GM18909 (cell line): Measurements from ENCODE around the gene DTNB.

Experiments
- ATAC-seq: cut with Tn5 transposase; IDR thresholded peaks from one replicate; pipeline ENCODE4 v1.9.1; 2021; ENCODE audit warnings: mild to moderate bottlenecking; ENCODE audit not compliant: unreplicated experiment, poor library complexity

DTNB gene

GRCh38 chr2:25479761-25480160 lies 193.6 kb downstream of the DTNB start:
- no peak for ATAC-seq

DNA sequence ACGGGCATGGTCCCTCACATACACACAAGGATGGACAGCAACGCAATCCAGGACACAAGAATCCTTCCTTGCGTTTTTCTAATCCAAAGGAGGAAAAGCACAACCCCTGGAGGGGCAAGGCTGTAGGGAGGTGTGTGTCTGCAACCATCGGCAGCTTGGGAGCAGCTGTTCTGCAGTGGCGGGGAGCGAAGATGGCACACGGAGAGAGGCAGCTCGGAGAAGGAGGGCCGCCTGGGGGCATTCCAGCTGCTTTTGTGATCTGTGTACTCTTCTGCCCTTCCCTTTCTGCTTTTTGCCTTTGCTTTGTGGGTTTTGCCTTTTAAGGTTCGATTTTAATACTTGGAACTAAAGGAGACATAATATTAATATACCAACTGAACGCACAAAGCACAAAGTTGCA lies 194.6 kb downstream of the DTNB start:
- no peak for ATAC-seq

DNA sequence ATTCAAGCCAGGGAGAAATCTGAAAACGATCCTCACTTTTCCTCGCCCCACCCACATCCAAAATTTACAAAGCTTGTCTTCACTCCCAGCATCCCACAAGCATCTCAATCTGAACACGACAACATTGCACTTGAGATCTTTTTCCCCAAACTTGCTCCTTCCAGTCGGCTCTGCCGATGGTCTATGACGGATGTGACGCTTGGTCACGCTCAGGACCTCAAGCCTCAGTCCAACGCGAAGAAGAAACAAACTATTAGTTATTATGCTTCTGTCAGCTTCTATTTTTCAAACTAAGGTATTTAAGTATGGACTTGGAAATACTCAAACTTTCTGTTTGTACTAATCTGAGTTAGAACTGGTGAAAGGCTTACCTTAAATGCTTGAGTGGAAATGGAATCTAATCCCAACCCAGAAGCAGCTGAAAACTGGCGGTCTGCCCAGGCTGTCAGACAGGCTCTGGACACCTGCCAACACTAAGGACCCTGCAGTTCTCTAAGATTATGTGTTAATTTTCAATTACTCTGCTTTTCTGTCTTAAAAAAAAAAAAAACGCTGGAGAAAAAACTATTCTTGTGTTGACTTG lies 199.5 kb downstream of the DTNB start:
- no peak for ATAC-seq

- ATAC-seq = no peak
These were observed 200.2 kb downstream of the DTNB start for GRCh38 chr2:25473131-25473530.

- no peak for ATAC-seq
These were observed 202.6 kb downstream of the DTNB start for GRCh38 chr2:25470806-25471205.

DNA sequence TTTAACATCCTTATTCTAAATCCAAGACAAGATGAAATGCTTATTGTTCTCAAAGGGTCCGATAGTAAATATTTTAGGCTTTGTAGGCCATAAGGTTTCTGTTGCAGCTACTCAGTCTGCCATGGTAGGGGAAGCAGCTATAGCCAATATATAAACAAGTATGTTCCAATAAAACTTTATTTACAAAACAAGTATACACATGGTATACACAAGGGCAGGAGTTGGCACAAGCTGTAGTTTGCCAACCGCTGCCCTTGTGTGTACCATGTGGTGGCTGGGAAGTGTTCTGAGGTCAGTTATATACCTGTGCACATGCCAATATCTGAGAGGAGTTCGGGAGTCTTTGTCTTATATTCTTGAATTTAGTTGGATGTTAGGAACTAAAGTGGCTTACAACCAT lies 205.6 kb downstream of the DTNB start:
- ATAC-seq = no peak

- ATAC-seq = no peak
These were observed 211.4 kb downstream of the DTNB start for GRCh38 chr2:25462021-25462420.

DNA sequence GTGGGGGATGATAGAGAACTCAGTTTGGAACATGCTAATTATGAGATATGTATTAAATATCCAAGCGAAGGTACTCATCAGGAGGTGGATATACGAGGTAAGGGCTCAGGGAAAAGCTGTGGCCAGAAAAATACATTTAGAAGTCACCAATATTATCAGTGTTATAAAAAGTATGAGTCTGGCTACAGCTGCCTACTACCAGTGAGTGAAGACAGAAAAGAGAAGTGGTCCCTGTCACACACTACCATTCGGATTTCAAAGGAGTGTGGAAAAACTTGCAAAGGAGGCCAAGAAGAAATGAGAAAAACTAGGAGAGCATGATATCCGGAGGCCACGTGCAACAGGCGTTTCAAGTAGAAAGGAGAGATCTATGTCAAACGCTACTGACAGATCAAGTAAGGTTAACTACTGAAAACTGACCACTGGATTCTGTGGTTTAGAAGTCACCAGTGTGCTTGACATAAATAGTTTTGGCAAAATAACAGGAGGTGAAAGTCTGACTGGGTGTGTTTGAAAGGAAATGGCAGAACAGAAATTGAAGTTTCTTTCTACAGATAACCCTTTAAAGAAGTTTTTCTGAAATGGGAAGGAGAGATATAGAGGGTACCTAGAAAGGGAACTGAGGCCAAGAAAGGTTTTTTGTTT lies 213.0 kb downstream of the DTNB start:
- ATAC-seq = no peak

DNA sequence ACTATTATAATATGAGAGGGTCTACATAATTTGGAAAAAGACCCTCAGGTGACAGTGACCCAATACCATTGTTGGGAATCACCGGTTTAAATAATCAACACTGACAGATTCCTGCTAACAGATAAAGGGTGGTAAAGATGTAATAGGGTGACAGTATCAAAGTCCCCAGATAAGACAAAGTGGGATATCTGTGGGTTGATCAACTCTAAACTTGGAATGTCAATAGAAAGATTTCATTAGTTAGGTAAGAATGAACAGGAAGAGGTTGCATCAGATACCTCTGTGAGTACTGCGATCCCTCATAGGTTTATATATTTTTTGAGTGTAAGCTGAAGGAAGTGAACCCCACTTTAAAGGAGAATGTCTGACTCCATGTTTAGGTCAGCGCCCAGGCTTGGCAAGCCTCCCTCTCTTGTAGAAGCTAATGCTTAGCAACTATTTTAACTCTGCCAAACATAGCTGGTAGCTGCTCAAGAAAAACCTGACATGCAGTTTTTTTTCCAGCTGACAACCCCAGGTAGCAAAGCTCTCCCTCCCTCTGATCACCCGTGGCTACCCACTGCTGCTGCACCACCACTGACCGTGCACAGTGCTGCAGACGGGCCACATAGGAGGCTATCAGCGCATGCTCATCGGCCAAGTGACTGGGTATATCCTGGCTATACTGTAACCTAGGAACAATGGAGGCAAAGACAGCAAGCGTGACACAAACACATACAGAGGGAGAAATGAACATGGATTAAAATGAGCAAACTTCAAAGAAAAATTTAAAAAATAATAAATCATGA lies 218.4 kb downstream of the DTNB start:
- ATAC-seq = no peak

DNA sequence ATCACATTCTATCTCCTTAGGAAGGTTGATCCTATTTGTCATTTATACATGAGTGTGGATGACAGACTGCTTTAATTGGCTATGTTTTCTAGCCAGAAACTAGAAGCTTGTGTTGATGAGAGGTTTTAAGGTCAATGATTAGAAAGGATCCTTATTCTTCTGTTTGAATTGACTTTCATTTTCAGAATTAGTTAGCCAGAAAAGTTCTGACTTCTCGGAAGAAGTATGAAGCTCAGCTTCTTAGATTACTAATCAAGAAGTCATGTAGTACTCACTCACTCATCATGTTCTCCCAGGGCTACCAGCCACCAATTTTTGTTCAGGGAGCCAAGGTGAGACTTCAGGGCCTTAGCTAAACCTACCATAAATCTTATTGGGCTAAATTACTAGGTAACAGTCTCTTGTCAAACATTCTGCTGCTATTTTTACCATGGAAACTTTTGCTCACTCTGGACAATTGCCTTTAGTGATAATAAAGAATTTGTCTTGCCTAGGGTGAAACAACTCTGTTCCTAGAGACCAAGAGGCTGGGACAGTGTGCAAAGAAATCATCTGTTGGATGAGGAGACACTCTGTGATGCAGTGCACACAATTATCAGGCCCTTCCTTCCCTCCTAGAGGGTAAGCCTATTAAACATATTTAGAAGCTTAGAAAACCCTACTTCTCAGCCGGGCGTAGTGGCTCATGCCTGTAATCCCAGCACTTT lies 220.0 kb downstream of the DTNB start:
- peak; percentile 82 for ATAC-seq

GRCh38 chr2:25448808-25449207 lies 224.6 kb downstream of the DTNB start:
- ATAC-seq = no peak

DNA sequence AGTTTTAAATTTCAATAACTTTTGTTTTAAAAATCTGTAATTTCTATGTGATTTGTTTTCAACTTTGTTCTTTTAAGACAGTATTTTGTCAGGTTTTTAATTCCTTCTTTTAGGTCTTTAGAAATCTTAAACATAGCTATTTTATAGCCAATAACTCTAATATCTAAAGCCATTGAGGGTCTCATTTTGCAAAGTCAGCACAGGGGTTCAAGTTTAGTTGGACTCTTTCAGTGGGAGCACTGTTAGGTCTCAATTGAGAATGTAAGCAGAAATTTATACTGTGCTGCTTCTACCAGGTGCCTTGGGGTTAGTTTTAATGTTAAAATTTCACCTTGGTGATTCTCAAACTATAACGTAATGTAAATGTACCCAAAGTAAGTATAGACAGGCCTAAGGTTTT lies 226.4 kb downstream of the DTNB start:
- ATAC-seq = no peak

GRCh38 chr2:25446122-25446521 lies 227.3 kb downstream of the DTNB start:
- ATAC-seq = no peak

- no peak for ATAC-seq
These were observed 227.9 kb downstream of the DTNB start for GRCh38 chr2:25445464-25445863.

DNA sequence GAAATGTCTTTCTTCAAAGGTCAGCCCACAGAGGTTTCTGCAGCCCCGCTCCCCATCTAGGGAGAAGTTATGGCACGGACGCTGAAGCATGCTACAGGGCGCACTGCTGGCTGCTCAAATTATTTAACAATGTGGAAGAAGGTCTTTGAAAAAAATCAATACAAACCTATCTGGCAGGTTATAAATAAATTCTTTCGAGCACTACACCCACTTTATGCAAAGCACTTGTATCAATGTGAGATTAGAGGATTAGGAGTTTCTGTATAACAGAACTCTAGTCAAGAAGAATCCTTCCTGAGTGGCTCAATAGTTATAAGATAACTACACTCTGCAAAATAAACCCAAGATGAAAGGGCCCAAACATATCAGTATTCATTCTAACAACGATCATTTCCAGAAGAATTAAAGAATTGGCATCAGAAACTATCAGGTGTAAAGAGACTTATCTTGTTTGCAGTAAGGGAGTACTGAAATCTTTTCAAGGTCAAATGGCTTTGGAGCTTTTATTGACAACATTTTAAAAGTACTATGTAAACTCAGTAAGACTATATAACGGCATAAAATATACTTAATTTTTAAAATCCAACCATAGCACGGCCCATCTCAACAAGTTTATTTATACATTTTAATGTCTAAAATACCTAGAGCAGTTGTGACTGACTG lies 228.6 kb downstream of the DTNB start:
- ATAC-seq = no peak

GRCh38 chr2:25443766-25444165 lies 229.6 kb downstream of the DTNB start:
- no peak for ATAC-seq

DNA sequence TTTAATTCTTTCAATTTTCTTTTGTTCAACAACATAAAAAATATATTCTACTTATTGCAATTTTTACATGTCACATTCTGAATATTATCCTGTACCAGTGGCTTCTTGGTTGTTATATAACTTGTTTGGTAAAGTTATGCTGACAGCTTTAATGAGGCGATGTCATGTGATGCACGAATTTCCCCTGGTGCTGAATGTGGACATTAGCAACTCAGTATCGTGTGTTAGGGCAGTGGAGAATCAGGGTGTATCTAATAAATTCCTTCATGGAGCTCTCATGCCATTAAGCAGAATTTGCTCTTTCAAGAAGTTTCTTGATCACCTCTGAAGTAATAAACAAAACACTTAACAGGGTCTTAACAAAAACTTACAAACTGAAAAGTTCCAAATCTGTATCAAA lies 232.0 kb downstream of the DTNB start:
- ATAC-seq = no peak

- no peak for ATAC-seq
These were observed 234.6 kb downstream of the DTNB start for GRCh38 chr2:25438793-25439192.

DNA sequence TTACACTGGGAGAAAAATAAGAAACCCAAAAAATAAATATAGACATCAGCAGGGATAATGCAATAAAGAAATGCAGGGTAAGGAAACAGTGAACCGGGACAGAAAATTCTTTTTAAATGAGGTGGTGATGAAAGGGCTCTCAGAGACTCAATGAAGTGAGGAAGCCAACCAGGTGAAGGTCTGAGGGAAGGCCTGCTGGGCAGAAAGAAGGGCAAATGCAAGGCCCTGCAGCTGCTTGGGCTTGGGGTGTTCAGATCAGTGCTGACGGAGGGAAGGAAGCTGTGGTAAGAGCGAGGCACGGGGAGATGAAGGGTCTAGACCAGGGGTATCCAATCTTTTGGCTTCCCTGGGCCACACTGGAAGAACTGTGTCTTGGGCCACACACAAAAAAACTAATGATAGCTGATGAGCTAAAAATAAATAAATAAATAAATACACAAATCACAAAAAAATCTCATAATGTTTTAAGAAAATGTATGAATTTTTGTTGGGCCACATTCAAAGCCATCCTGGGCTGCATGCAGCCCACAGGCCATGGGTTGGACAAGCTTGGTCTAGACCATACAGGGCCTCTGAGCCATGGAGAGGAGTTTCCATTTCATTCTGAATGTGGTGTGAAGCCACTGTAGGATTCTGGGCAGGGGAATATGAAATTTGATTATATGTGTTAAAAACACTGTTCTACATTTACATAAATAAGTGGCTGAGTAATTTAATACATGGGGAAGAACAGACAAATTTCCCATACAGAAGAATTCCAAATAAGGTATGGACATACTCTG lies 235.3 kb downstream of the DTNB start:
- ATAC-seq = no peak

GRCh38 chr2:25435421-25435820 lies 238.0 kb downstream of the DTNB start:
- no peak for ATAC-seq
